GM18861 (cell line): ENCODE data around the gene PTK7.
A peak's percentile ranks its signal among the peaks of the same experiment; 100 is the strongest.

Experiments used
- ATAC-seq: cut with Tn5 transposase; IDR thresholded peaks from one replicate; pipeline ENCODE4 v1.9.1; 2021; ENCODE audit not compliant: unreplicated experiment

PTK7 gene

DNA sequence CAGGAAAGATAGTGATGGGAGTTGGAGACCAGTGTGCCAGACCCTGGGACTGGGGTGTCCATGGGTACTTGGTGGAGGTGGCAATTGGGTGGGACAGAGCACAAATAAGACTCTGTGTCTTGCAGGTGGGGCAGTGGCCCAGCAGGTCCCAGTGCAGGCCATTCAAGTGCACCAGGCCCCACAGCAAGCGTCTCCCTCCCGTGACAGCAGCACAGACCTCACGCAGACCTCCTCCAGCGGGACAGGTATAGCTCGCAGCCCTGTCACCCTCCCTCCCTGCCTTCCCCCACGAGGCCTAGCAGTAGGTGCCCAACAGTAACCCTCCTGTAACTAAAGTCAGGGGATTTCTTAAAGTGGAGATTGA lies 100.3 kb downstream of the PTK7 start:
- no peak for ATAC-seq

- no peak for ATAC-seq
Observed at GRCh38 chr6:43178150-43178549, 102.0 kb downstream of the PTK7 start.

DNA sequence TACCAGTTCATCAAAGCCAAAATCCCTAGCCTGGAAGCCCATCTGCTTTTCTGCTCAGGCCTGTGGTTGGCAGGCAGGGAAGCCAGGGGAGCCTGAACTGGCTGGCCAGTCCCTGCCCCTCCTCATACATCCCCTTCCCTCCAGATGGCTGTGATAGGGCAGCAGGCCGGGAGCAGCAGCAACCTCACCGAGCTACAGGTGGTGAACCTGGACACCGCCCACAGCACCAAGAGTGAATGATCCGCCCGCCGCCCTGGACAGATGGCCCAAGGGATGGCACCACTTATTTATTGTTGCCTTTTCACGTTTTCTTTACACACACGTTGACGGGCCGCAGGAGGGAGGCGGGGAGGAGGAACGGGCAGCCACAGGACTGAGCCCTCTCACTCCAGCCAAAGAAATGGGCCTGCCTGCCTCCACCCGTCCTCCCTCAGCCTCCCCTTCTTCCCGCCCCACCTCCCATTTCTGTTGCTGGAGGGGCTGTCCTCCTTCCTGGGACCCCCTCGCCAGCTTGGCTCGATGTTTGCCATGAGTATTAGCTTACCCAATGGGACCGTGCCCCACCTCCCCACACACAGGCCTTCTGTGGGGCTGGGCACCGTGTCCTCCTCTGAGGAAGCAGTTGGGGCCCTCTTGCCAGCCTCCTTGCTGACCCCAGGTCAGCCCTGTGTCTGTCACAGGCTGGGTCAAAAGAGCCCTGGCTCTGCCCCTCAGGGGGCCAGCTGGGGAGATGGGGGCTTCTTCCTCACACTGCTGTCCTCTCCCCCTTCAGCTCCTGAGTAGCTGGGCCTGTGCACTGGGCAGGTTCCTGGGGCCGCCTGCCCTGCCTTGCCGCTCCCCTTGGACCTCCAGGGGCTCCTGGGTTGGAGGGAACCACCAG lies 103.1 kb downstream of the PTK7 start:
- ATAC-seq: no peak

DNA sequence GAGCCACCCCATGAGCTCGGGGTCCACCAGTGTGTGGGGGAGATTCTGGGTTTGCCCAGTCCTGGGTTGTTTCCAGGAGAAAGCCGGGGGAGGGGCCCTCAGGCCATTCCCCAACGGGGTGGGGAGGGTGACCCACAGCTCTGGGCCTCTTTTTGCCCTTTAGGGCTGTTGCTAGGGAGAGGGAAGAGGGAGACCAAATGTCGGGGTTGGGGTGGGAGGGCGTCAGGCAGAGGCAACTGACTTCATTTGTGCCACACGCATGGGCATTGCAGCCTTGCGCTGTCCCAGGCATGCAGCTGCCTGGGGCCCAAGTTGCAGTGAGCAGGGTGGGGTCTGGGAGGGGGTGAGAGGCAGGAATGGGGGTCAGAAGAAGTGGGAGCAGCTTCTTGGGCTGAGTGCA lies 103.9 kb downstream of the PTK7 start:
- ATAC-seq: no peak

- no peak for ATAC-seq
Observed at GRCh38 chr6:43180985-43181384, 104.9 kb downstream of the PTK7 start.

GRCh38 chr6:43181621-43181941 lies 105.5 kb downstream of the PTK7 start:
- no peak for ATAC-seq

- peak; percentile 80 for ATAC-seq
Observed at GRCh38 chr6:43181942-43182860, 106.1 kb downstream of the PTK7 start, which contains the start of gene CUL9. Gene CUL9, plus strand, starts transcription at chr6:43182196. Its CDS starts 2,115 bp downstream, at chr6:43184311.

DNA sequence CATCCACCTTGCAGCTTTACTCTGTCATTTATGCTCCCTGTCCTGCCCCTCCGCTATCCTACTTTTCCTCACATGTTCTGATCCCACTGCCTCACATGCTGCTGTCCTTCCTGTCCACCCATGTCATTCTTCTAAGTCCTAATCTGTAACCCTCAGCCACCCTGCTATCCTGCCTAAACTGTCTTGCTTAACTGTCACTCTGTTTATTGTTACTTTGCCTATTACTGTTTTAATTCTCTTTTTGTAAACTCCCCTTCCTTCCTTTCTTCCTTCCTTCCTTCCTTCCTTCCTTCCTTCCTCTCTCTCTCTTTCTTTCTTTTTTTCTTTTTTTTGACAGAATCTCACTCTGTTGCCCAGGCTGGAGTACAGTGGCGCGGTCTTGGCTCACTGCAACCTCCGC lies 107.3 kb downstream of the PTK7 start:
- no peak for ATAC-seq

- ATAC-seq: no peak
Observed at GRCh38 chr6:43184268-43184985, 108.3 kb downstream of the PTK7 start.

- ATAC-seq: no peak
Observed at GRCh38 chr6:43185391-43185985, 109.4 kb downstream of the PTK7 start.

- ATAC-seq: no peak
Observed at GRCh38 chr6:43186019-43186418, 109.9 kb downstream of the PTK7 start.

- ATAC-seq: no peak
Observed at GRCh38 chr6:43186706-43187105, 110.6 kb downstream of the PTK7 start.

- ATAC-seq: no peak
Observed at GRCh38 chr6:43187821-43188220, 111.7 kb downstream of the PTK7 start.

DNA sequence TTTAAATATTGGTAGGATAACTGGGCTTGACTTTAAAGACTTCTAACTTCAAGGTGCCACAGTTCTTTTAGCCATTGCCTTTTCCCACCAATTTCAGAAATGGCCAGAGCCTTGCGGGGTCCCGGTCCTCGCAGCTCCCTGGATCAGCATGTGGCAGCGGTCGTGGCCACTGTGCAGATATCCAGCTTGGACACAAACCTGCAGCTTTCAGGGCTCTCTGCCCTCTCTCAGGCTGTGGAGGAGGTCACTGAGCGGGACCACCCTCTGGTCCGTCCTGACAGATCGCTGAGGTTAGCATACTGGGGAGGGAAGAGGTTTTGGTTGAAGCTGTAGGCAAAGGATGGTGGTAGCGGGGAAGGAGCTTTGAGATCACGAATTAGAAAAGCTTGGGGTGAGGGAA lies 112.3 kb downstream of the PTK7 start:
- no peak for ATAC-seq

- no peak for ATAC-seq
Observed at GRCh38 chr6:43189776-43190304, 113.7 kb downstream of the PTK7 start.

- ATAC-seq: no peak
Observed at GRCh38 chr6:43192911-43193310, 116.8 kb downstream of the PTK7 start.

DNA sequence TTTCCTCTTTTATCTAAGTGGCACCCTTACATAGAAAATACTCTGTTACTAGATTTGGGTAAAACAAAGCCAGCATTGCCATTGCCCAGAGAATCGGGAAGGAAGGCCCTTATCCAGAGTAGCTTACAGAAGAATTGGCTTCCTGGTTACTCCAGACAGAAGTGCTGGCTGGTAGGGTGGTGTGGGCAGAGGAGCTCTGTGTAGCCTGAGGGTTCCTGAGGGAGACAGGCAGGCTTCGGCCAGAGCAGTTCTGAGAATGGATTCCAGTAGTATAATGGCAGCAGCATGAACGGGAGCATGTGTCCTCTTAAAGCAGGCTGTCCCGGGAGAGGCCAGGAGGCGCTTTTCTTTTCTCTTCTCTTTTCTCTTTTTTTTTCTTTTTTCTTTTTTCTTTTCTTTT lies 117.8 kb downstream of the PTK7 start:
- ATAC-seq: no peak

- ATAC-seq: no peak
Observed at GRCh38 chr6:43196337-43196736, 120.2 kb downstream of the PTK7 start.

DNA sequence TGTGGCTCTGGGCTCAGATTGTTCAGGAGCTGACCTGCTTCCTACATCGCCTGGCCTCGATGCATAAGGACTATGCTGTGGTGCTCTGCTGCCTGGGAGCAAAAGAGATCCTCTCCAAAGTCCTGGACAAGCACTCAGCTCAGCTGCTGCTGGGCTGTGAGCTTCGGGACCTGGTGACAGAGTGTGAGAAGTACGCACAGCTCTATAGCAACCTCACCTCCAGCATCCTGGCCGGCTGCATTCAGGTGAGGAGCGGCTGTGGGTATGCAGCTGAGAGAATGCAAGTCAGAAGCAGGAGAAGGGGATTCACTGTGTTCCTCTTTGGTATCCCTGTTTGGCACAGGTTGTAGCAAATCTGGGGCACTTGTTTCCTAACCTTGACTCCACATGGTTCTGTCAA lies 123.8 kb downstream of the PTK7 start:
- no peak for ATAC-seq

DNA sequence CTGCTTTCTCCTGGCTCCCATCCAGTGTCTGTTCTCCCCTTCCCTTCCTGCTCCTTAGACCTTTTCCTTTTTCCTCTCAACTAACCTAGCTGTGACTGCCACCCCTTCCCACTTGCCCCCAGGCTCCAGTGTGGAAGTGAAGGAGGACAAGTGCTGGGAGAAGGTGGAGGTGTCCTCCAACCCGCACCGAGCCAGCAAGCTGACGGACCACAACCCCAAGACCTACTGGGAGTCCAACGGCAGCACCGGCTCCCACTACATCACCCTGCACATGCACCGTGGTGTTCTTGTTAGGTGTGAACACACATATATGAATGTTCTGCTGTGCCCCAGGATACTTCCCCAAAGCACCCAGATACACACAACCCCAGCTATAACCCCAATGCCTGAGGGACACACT lies 124.4 kb downstream of the PTK7 start:
- ATAC-seq: no peak

DNA sequence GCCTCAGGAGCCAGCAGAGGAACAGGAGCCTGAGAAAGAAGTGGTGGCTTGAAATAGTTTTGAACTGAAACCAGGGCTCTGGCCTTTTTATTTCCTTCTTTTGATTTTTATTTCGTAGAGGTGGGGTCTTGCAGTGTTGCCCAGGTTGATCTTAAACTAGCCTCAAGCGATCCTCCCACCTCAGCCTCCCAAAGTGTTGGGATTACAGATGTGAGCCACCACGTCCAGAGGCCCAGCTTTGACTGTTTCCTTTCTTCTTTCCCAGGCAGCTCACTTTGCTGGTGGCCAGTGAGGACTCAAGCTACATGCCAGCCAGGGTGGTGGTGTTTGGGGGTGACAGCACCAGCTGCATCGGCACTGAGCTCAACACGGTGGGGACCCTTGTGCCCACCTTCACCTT lies 126.3 kb downstream of the PTK7 start:
- no peak for ATAC-seq
